GM08714 (cell line): ENCODE measurements around the gene HOXB3.
A peak's percentile ranks its signal among the peaks of the same experiment; 100 is the strongest.

Source experiments
- H3K4me3 ChIP-seq: fragments of 200-500 bp; sonication (Bioruptor generic); 2 replicates; pipeline ENCODE4 v1.5.1; 2014; ENCODE audit warnings: mild to moderate bottlenecking, low read length, inconsistent platforms
- ZNF274 ChIP-seq: IDR thresholded peaks from 2 replicates; pipeline ENCODE4 v1.6.1; 2012; ENCODE audit warnings: mild to moderate bottlenecking, low read depth, low read length

Gene HOXB3

GRCh38 chr17:48611681-48612455 lies 21.8 kb upstream of the HOXB3 start:
- peak overlapping the region; percentile 73 for H3K4me3 ChIP-seq
- no peak for TF ChIP-seq ZNF274

- H3K4me3 ChIP-seq, result peak overlapping the region; percentile 73
- TF ChIP-seq ZNF274, result no peak
Observed at GRCh38 chr17:48611213-48611612, 21.2 kb upstream of the HOXB3 start.

GRCh38 chr17:48610282-48611211 lies 20.5 kb upstream of the HOXB3 start, which contains the start of gene HOXB7:
TSS of gene HOXB7 (minus strand) at chr17:48611017. CDS start at chr17:48610918, 99 bp downstream.
- peak within 1 kb of the TSS; percentile 73 for H3K4me3 ChIP-seq
- TF ChIP-seq ZNF274, result no peak

- TF ChIP-seq ZNF274, result no peak
- H3K4me3 ChIP-seq, result peak overlapping the region; percentile 73; the same call in 1 of the 2 replicates
Observed at GRCh38 chr17:48609759-48610281, 19.8 kb upstream of the HOXB3 start.

GRCh38 chr17:48609033-48609432 lies 19.0 kb upstream of the HOXB3 start:
- no peak for TF ChIP-seq ZNF274
- H3K4me3 ChIP-seq, result no peak overlapping the region

GRCh38 chr17:48608494-48608834 lies 18.4 kb upstream of the HOXB3 start:
- TF ChIP-seq ZNF274, result no peak

GRCh38 chr17:48606892-48607614 lies 17.0 kb upstream of the HOXB3 start:
- no peak overlapping the region for H3K4me3 ChIP-seq
- no peak for TF ChIP-seq ZNF274

More at GRCh38 chr17:48608494-48608834, 18.4 kb upstream of the HOXB3 start:
- H3K4me3 ChIP-seq, result no peak overlapping the region

GRCh38 chr17:48605991-48606891 lies 16.2 kb upstream of the HOXB3 start:
- H3K4me3 ChIP-seq, result no peak overlapping the region

GRCh38 chr17:48605409-48605919 lies 15.4 kb upstream of the HOXB3 start:
- TF ChIP-seq ZNF274, result no peak
- no peak overlapping the region for H3K4me3 ChIP-seq

More at GRCh38 chr17:48605991-48606891, 16.2 kb upstream of the HOXB3 start:
- TF ChIP-seq ZNF274, result no peak

GRCh38 chr17:48604770-48605329 lies 14.8 kb upstream of the HOXB3 start, which contains the start of gene HOXB6:
TSS of gene HOXB6 (minus strand) at chr17:48604986. CDS start at chr17:48598150, 6,836 bp downstream.
- no peak for TF ChIP-seq ZNF274
- H3K4me3 ChIP-seq, result peak within 1 kb of the TSS; percentile 17; the same call in 1 of the 2 replicates

GRCh38 chr17:48603959-48604769 lies 14.1 kb upstream of the HOXB3 start:
- H3K4me3 ChIP-seq, result peak overlapping the region; percentile 17; the same call in 1 of the 2 replicates
- TF ChIP-seq ZNF274, result no peak
